ENCODE data around the gene YBX1. TPM values are rescaled to one million over a fixed set of nuclear protein-coding genes. Genes with fewer than 3 reads are reported as not detected.

The YBX1 gene
- total RNA-seq, 1 experiment from 2014 or later: 1,098 TPM

- TF ChIP-seq E2F1 (CRISPR knock-in tag; IDR thresholded peaks at IDR 0.05): no peak
- no peak for TF ChIP-seq ZNF396 (CRISPR knock-in tag; IDR thresholded peaks at IDR 0.05; ENCODE audit: borderline replicate concordance)
Observed at GRCh38 chr1:42748021-42748420, 65.8 kb downstream of the YBX1 start (continued).

GRCh38 chr1:42748461-42749410, 66.5 kb downstream of the YBX1 start:
- no peak for ATAC-seq
- DNase-seq (ENCODE audit: low spot score): peak; percentile 6
- no peak overlapping the region for H3K4me3 Mint-ChIP-seq
- ChIA-PET POLR2A (no interaction called here), CTCF (interaction anchor here (0.9 kb wide), 1 partner anchor 17 kb away, joined by 3 read pairs; no protein-coding TSS in a partner anchor)
- peaks cover 23% of the 10 kb centered on the region for H3K9me3 Mint-ChIP-seq
- no peaks in the 10 kb centered on the region for H3K27me3 Mint-ChIP-seq (ENCODE audit: low read depth)
- no peak overlapping the region; the same call in 1 of the 2 replicates for H3K27ac Mint-ChIP-seq
- H3K4me1 Mint-ChIP-seq: peaks cover 1% of the 10 kb centered on the region
- TF ChIP-seq GABPB1 (CRISPR knock-in tag; IDR thresholded peaks at IDR 0.05) (no peak), FOXJ3 (CRISPR knock-in tag; IDR thresholded peaks at IDR 0.05; ENCODE audit: borderline replicate concordance) (no peak), OVOL2 (CRISPR knock-in tag; IDR thresholded peaks at IDR 0.05; ENCODE audit: borderline replicate concordance) (no peak), RORB (CRISPR knock-in tag; IDR thresholded peaks at IDR 0.05) (no peak), ETV6 (CRISPR knock-in tag; IDR thresholded peaks at IDR 0.05) (no peak), MXD4 (CRISPR knock-in tag; IDR thresholded peaks at IDR 0.05; ENCODE audit: borderline replicate concordance) (no peak), ZNF263 (CRISPR knock-in tag; IDR thresholded peaks at IDR 0.05; ENCODE audit: low read depth) (no peak), NFYB (CRISPR knock-in tag; conservative IDR thresholded peaks at IDR 0.05; ENCODE audit: low read depth) (no peak), SMAD4 (CRISPR knock-in tag; IDR thresholded peaks at IDR 0.05) (no peak), TEAD1 (CRISPR knock-in tag; IDR thresholded peaks at IDR 0.05) (no peak), ZMAT4 (CRISPR knock-in tag; IDR thresholded peaks at IDR 0.05) (no peak), ZNF512 (CRISPR knock-in tag; IDR thresholded peaks at IDR 0.05; ENCODE audit: borderline replicate concordance) (no peak), FOXP4 (CRISPR knock-in tag; IDR thresholded peaks at IDR 0.05) (no peak), TCF7 (CRISPR knock-in tag; IDR thresholded peaks at IDR 0.05; ENCODE audit: low read depth) (no peak), ESRRA (CRISPR knock-in tag; IDR thresholded peaks at IDR 0.05; ENCODE audit: borderline replicate concordance) (no peak), ELF4 (CRISPR knock-in tag; IDR thresholded peaks at IDR 0.05; ENCODE audit: low read depth) (no peak)
- peaks cover 54% of the 10 kb centered on the region for H3K36me3 Mint-ChIP-seq

- DNase-seq (ENCODE audit: low spot score): no peak
- TF ChIP-seq ZNF138 (CRISPR knock-in tag; conservative IDR thresholded peaks at IDR 0.05) (no peak), GTF2I (CRISPR knock-in tag; conservative IDR thresholded peaks at IDR 0.05) (no peak), ZNF219 (CRISPR knock-in tag; IDR thresholded peaks at IDR 0.05; ENCODE audit: borderline replicate concordance) (no peak), JAZF1 (CRISPR knock-in tag; IDR thresholded peaks at IDR 0.05) (no peak), NR2C2 (CRISPR knock-in tag; IDR thresholded peaks at IDR 0.05) (no peak), NR3C1 (CRISPR knock-in tag; conservative IDR thresholded peaks at IDR 0.05; ENCODE audit: low read depth) (no peak), SP1 (CRISPR knock-in tag; conservative IDR thresholded peaks at IDR 0.05) (no peak), MAX (CRISPR knock-in tag; IDR thresholded peaks at IDR 0.05) (no peak), PRRX2 (CRISPR knock-in tag; IDR thresholded peaks at IDR 0.05) (no peak), ZNF416 (CRISPR knock-in tag; IDR thresholded peaks at IDR 0.05) (no peak), CREM (CRISPR knock-in tag; IDR thresholded peaks at IDR 0.05) (no peak), FOXK1 (CRISPR knock-in tag; IDR thresholded peaks at IDR 0.05) (no peak), SMAD4 (CRISPR knock-in tag; IDR thresholded peaks at IDR 0.05) (no peak), EMX1 (CRISPR knock-in tag; IDR thresholded peaks at IDR 0.05) (no peak)
- POLR2A ChIA-PET: no interaction called here
- CTCF ChIA-PET: interaction anchor here (1.1 kb wide), 1 partner anchor 10 kb away, joined by 3 read pairs; the partner anchor contains the start of gene CLDN19
- H3K27me3 Mint-ChIP-seq (ENCODE audit: low read depth): no peaks in the 10 kb centered on the region
- peaks cover 67% of the 10 kb centered on the region for H3K36me3 Mint-ChIP-seq
- no peaks in the 10 kb centered on the region for H3K4me1 Mint-ChIP-seq
- H3K4me3 Mint-ChIP-seq: no peak overlapping the region
- peak overlapping the region; percentile 27; the same call in 1 of the 2 replicates for H3K27ac Mint-ChIP-seq
- H3K9me3 Mint-ChIP-seq: peaks cover 23% of the 10 kb centered on the region
- no peak for ATAC-seq
Observed at GRCh38 chr1:42750041-42750440, 67.8 kb downstream of the YBX1 start.
